MCF 10A (cell line): ENCODE measurements around the gene RAD51AP2. TPM values are rescaled to one million over a fixed set of nuclear protein-coding genes. Genes with fewer than 3 reads are reported as not detected.
A peak's percentile ranks its signal among the peaks of the same experiment; 100 is the strongest.

Source experiments
- BruUV-seq: library from RNA; stranded (reverse); fragments of 400-500 nt; replicated peaks from 2 replicates; lab custom pipeline; 2021; lab: Mats Ljungman, UMichigan
- CTCF ChIA-PET: fragments of 300-600 bp; sonication (Branson Sonifier 250); formaldehyde crosslinking; extraction: SDS; loops from one replicate; lab custom pipeline; 2021; ENCODE audit warnings: antibody characterized with exemption, inconsistent platforms; lab: Yijun Ruan, JAX
- POLR2A ChIA-PET: fragments of 300-600, 350-650 bp; sonication (Branson Sonifier 250); formaldehyde crosslinking; extraction: SDS; loops from one replicate; lab custom pipeline; 2020; ENCODE audit warnings: antibody characterized with exemption, inconsistent platforms; lab: Yijun Ruan, JAX
- DNase-seq: peaks from one replicate; pipeline ENCODE4 v3.0.0-alpha.2; 2018; ENCODE audit not compliant: unreplicated experiment
- H3K27ac Mint-ChIP-seq: one replicate; pipeline ENCODE4 v1.8.0; 2022; ENCODE audit warnings: mild to moderate bottlenecking, low read depth, mixed read lengths; ENCODE audit not compliant: unreplicated experiment
- H3K27me3 Mint-ChIP-seq: one replicate; pipeline ENCODE4 v1.8.0; 2022; ENCODE audit warnings: mixed read lengths; ENCODE audit not compliant: insufficient read depth, unreplicated experiment
- H3K36me3 Mint-ChIP-seq: one replicate; pipeline ENCODE4 v1.8.0; 2022; ENCODE audit warnings: mild to moderate bottlenecking, moderate library complexity, mixed read lengths; ENCODE audit not compliant: insufficient read depth, unreplicated experiment
- H3K4me1 Mint-ChIP-seq: one replicate; pipeline ENCODE4 v1.8.0; 2022; ENCODE audit warnings: mixed read lengths; ENCODE audit not compliant: insufficient read depth, unreplicated experiment
- H3K4me3 Mint-ChIP-seq: one replicate; pipeline ENCODE4 v1.8.0; 2022; ENCODE audit warnings: mild to moderate bottlenecking, moderate library complexity, mixed read lengths; ENCODE audit not compliant: unreplicated experiment
- H3K9me3 Mint-ChIP-seq: one replicate; pipeline ENCODE4 v1.8.0; 2022; ENCODE audit warnings: mixed read lengths; ENCODE audit not compliant: unreplicated experiment
- intact Hi-C: fragments of 100-400 bp; cut with micrococcal nuclease; formaldehyde crosslinking; loops from 2 replicates; pipeline ENCODE4 v1.14.1; 2022
- total RNA-seq: library from RNA; stranded (reverse); gene quantifications from 2 replicates; pipeline ENCODE4 v1.2.3, GENCODE V29; 2022
- TF ChIP-seq, protein P1 (sequence below): fragments of 200-600 bp; IDR thresholded peaks from one replicate; pipeline ENCODE4 v1.8.0; 2022; ENCODE audit warnings: antibody characterized with exemption, mild to moderate bottlenecking; ENCODE audit not compliant: unreplicated experiment

Gene RAD51AP2
- total RNA-seq, 1 experiment from 2014 or later = 0.14 TPM

DNA sequence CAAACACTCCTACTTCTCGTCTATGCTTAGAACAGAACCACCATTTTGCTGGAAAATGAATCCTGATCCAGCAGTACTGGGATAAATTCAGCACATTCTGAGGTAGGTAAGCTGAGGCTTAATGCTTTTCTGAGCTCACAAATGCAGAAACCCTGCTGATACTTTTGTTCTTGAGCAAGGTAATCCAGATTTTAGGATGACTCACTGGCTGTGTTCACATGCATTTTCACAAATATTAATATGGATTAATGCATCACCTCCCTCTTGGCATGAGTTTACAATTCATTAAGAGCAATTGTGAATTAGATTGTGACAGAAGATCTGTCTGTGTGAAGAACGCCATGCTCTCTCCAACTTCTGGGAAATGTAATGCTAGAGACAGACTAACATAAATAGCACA, 42.2 kb downstream of the RAD51AP2 start:
- Mint-ChIP-seq H3K27me3 (no peaks in the 10 kb centered on the region), H3K4me1 (peaks cover 17% of the 10 kb centered on the region), H3K4me3 (no peak overlapping the region), H3K36me3 (no peaks in the 10 kb centered on the region), H3K27ac (no peak overlapping the region), H3K9me3 (peaks cover under 1% of the 10 kb centered on the region)
- CTCF ChIA-PET = interaction anchor here (1.5 kb wide), 1 partner anchor 195 kb away, joined by 5 read pairs; no protein-coding TSS in a partner anchor
- DNase-seq = peak; percentile 33
- intact Hi-C loops = loop anchor here (10.0 kb wide), 3 partner anchors 99 to 379 kb away; no protein-coding TSS in a partner anchor
- no TSS peak for BruUV-seq
- TF ChIP-seq, protein P1, sequence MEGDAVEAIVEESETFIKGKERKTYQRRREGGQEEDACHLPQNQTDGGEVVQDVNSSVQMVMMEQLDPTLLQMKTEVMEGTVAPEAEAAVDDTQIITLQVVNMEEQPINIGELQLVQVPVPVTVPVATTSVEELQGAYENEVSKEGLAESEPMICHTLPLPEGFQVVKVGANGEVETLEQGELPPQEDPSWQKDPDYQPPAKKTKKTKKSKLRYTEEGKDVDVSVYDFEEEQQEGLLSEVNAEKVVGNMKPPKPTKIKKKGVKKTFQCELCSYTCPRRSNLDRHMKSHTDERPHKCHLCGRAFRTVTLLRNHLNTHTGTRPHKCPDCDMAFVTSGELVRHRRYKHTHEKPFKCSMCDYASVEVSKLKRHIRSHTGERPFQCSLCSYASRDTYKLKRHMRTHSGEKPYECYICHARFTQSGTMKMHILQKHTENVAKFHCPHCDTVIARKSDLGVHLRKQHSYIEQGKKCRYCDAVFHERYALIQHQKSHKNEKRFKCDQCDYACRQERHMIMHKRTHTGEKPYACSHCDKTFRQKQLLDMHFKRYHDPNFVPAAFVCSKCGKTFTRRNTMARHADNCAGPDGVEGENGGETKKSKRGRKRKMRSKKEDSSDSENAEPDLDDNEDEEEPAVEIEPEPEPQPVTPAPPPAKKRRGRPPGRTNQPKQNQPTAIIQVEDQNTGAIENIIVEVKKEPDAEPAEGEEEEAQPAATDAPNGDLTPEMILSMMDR = no peak
- POLR2A ChIA-PET = interaction anchor here (0.6 kb wide), 1 partner anchor 63 kb away, joined by 3 read pairs; no protein-coding TSS in a partner anchor

DNA sequence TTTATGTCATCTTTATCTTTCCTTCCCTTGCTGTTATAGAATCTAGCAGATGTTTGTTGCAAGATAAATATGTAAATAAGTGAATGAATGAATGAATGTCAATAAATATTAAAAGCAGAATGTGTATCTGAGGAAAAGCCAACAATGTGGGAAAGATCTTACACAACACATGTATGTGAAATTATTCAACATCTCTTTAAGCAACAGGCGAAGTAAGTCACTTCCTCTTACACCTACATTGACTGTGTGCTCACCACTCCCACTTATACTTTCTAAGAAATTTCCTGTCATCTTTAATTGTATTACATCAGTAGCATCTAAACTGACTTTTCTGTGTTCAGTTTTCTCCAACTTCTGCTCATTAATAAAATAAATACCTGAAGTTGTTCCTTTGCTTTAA, 43.0 kb downstream of the RAD51AP2 start:
- BruUV-seq = no TSS peak
- intact Hi-C loops = loop anchor here (10.0 kb wide), 3 partner anchors 100 to 380 kb away; no protein-coding TSS in a partner anchor
- H3K27ac Mint-ChIP-seq = no peak overlapping the region
- ChIA-PET CTCF (interaction anchor here (1.5 kb wide), 1 partner anchor 196 kb away, joined by 5 read pairs; no protein-coding TSS in a partner anchor), POLR2A (no interaction called here)
- peaks cover 17% of the 10 kb centered on the region for H3K4me1 Mint-ChIP-seq
- H3K36me3 Mint-ChIP-seq = no peaks in the 10 kb centered on the region
- H3K9me3 Mint-ChIP-seq = peaks cover 8% of the 10 kb centered on the region
- TF ChIP-seq, protein P1 = no peak
- no peaks in the 10 kb centered on the region for H3K27me3 Mint-ChIP-seq
- peak; percentile 68 for DNase-seq
- H3K4me3 Mint-ChIP-seq = no peak overlapping the region

DNA sequence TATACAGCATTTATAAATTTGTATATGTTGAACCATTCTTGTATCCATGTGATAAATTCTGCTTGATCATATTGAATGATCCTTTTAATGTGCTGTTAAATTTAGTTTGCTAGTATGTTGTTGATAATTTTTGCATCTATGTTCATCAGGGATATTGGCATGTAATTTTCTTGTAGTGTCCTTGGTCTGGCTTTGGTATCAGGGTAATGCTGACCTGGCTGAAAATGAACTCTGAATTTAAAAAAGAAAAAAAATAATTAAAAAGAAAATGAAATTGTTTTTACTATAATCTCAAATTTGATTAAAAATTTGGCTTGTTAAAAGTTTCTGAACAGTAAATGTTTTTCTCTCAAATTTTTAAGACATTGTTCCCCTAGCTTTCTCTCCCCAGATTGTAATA, 46.3 kb downstream of the RAD51AP2 start:
- BruUV-seq = no TSS peak
- Mint-ChIP-seq H3K9me3 (peaks cover 22% of the 10 kb centered on the region), H3K36me3 (no peaks in the 10 kb centered on the region), H3K27me3 (no peaks in the 10 kb centered on the region), H3K4me3 (no peak overlapping the region), H3K27ac (no peak overlapping the region), H3K4me1 (peaks cover 12% of the 10 kb centered on the region)
- ChIA-PET CTCF (interaction anchor here (0.6 to 2.3 kb wide), 7 partner anchors 68 to 282 kb away, joined by 3 to 32 read pairs (median 3); partner anchors contain the start of gene SMC6), POLR2A (interaction anchor here (1.6 kb wide), 1 partner anchor 8 kb away, joined by 3 read pairs; no protein-coding TSS in a partner anchor)
- intact Hi-C loops = loop anchor here (1.0 to 10.0 kb wide), 5 partner anchors 68 to 383 kb away; partner anchors contain the start of gene VSNL1
- TF ChIP-seq, protein P1 = no peak
- DNase-seq = no peak

DNA sequence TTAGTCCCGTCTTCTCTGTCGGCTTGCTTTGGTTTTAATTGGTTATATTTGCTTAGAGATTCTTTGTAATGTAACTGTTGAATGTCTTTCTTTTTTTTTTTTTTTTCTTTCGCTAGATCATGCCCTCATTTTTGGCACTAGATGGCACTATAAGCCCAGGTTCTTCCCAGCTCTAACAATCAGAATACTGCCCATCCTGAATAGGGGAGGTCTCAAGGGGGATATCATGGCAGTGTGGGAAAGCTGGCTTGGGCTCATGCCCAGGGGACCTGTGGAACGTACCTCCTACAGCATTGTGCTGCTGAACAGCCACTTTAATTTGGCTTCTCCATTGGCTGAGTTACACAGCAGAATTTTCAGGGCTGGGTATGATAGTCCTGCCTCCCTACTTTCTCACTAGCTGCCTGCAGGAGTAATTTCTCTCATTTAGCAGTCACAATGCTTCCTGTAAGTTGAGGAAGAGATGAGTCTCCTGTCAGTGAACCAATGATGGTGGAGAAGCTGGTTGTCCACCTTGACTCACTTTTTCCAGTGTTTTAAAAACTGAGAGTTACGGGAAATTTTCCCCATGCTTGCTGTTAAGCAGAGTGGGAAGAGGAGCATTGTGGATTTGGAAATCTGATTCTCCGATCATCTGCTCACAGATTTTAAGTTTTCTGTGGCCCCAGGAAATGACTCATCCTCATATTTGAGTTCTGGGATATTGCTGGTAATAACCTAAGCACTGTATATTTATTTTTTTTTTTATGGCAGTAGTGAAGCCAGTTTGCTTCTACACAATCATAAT, 47.2 kb downstream of the RAD51AP2 start:
- no TSS peak for BruUV-seq
- DNase-seq = peak; percentile 76
- no peaks in the 10 kb centered on the region for H3K36me3 Mint-ChIP-seq
- intact Hi-C loops = loop anchor here (1.0 to 10.0 kb wide), 5 partner anchors 69 to 384 kb away; partner anchors contain the start of gene VSNL1
- H3K4me3 Mint-ChIP-seq = no peak overlapping the region
- CTCF ChIA-PET = interaction anchor here (0.6 to 2.3 kb wide), 21 partner anchors 12 to 839 kb away, joined by 3 to 32 read pairs (median 4); partner anchors contain the start of gene SMC6
- no peaks in the 10 kb centered on the region for H3K27me3 Mint-ChIP-seq
- H3K4me1 Mint-ChIP-seq = peaks cover 8% of the 10 kb centered on the region
- no peak overlapping the region for H3K27ac Mint-ChIP-seq
- POLR2A ChIA-PET = interaction anchor here (0.7 to 1.6 kb wide), 3 partner anchors 8 to 307 kb away, joined by 3 read pairs; no protein-coding TSS in a partner anchor
- TF ChIP-seq, protein P1 = peak; percentile 53
- peaks cover 22% of the 10 kb centered on the region for H3K9me3 Mint-ChIP-seq
